HG03457 (cell line): ENCODE results near the gene ITGB1BP2.
"Not testable (repeated sequence)": the region's sequence is repeated elsewhere in the genome, so short reads cannot be mapped to it uniquely, and the experiment has no call there.

ENCODE experiments used
- ATAC-seq: cut with Tn5 transposase; IDR thresholded peaks from one replicate; pipeline ENCODE4 v1.9.1; 2021; ENCODE audit warnings: moderate number of reproducible peaks; ENCODE audit not compliant: unreplicated experiment

Gene ITGB1BP2

GRCh38 chrX:71300495-71300894 lies 1.1 kb upstream of the ITGB1BP2 start:
- ATAC-seq, result not testable (repeated sequence)

- no peak for ATAC-seq
Observed at GRCh38 chrX:71302461-71303213, 1.1 kb downstream of the ITGB1BP2 start.

- ATAC-seq, result no peak
Observed at GRCh38 chrX:71304561-71304960, 3.0 kb downstream of the ITGB1BP2 start.

GRCh38 chrX:71315917-71316316 lies 14.4 kb downstream of the ITGB1BP2 start:
- ATAC-seq, result no peak

- not testable (repeated sequence) for ATAC-seq
Observed at GRCh38 chrX:71316959-71317358, 15.4 kb downstream of the ITGB1BP2 start.

- ATAC-seq, result no peak
Observed at GRCh38 chrX:71320126-71320525, 18.6 kb downstream of the ITGB1BP2 start.

GRCh38 chrX:71321731-71322130 lies 20.2 kb downstream of the ITGB1BP2 start:
- no peak for ATAC-seq

GRCh38 chrX:71324452-71324851 lies 22.9 kb downstream of the ITGB1BP2 start:
- not testable (repeated sequence) for ATAC-seq

GRCh38 chrX:71326394-71326793 lies 24.8 kb downstream of the ITGB1BP2 start:
- ATAC-seq, result no peak

- ATAC-seq, result not testable (repeated sequence)
Observed at GRCh38 chrX:71349151-71349665, 47.7 kb downstream of the ITGB1BP2 start.

GRCh38 chrX:71349867-71350266 lies 48.3 kb downstream of the ITGB1BP2 start:
- ATAC-seq, result not testable (repeated sequence)

- not testable (repeated sequence) for ATAC-seq
Observed at GRCh38 chrX:71352439-71352838, 50.9 kb downstream of the ITGB1BP2 start.
